GM18870 (cell line): Measurements from ENCODE around the gene SLC37A1.

Experiments used
- ATAC-seq: cut with Tn5 transposase; IDR thresholded peaks from one replicate; pipeline ENCODE4 v1.9.1; 2021; ENCODE audit warnings: moderate library complexity; ENCODE audit not compliant: unreplicated experiment

SLC37A1 gene

GRCh38 chr21:42542196-42542595 is 28.5 kb downstream of the SLC37A1 start:
- no peak for ATAC-seq

- no peak for ATAC-seq
These were observed 28.9 kb downstream of the SLC37A1 start for GRCh38 chr21:42542596-42542995.

GRCh38 chr21:42543106-42543847 is 29.6 kb downstream of the SLC37A1 start:
- ATAC-seq, result no peak

- no peak for ATAC-seq
These were observed 30.9 kb downstream of the SLC37A1 start for GRCh38 chr21:42544544-42544943.

GRCh38 chr21:42545317-42545716 is 31.7 kb downstream of the SLC37A1 start:
- ATAC-seq, result no peak

GRCh38 chr21:42545745-42546144 is 32.1 kb downstream of the SLC37A1 start:
- no peak for ATAC-seq

- no peak for ATAC-seq
These were observed 32.8 kb downstream of the SLC37A1 start for GRCh38 chr21:42546433-42546832.

- no peak for ATAC-seq
These were observed 33.6 kb downstream of the SLC37A1 start for GRCh38 chr21:42547001-42547905.

- no peak for ATAC-seq
These were observed 34.3 kb downstream of the SLC37A1 start for GRCh38 chr21:42547906-42548365.

- no peak for ATAC-seq
These were observed 35.2 kb downstream of the SLC37A1 start for GRCh38 chr21:42548687-42549406.

- ATAC-seq, result no peak
These were observed 37.2 kb downstream of the SLC37A1 start for GRCh38 chr21:42550817-42551216.

- no peak for ATAC-seq
These were observed 39.0 kb downstream of the SLC37A1 start for GRCh38 chr21:42552407-42553336.

GRCh38 chr21:42553435-42553834 is 39.8 kb downstream of the SLC37A1 start:
- ATAC-seq, result no peak

- no peak for ATAC-seq
These were observed 40.8 kb downstream of the SLC37A1 start for GRCh38 chr21:42554251-42554961.

- ATAC-seq, result no peak
These were observed 42.2 kb downstream of the SLC37A1 start for GRCh38 chr21:42555756-42556438.

- no peak for ATAC-seq
These were observed 42.8 kb downstream of the SLC37A1 start for GRCh38 chr21:42556476-42556875.

GRCh38 chr21:42556960-42557359 is 43.3 kb downstream of the SLC37A1 start:
- ATAC-seq, result no peak

- ATAC-seq, result no peak
These were observed 43.8 kb downstream of the SLC37A1 start for GRCh38 chr21:42557420-42557819.

GRCh38 chr21:42558368-42558767 is 44.7 kb downstream of the SLC37A1 start:
- ATAC-seq, result no peak
